GM23338 (cell line): ENCODE measurements around the gene PVR. TPM values are rescaled to one million over a fixed set of nuclear protein-coding genes. Genes with fewer than 3 reads are reported as not detected.
"Not testable (repeated sequence)": the region's sequence is repeated elsewhere in the genome, so short reads cannot be mapped to it uniquely, and the experiment has no call there.

Source experiments
- ATAC-seq: fragments of 200-7000 bp; cut with Tn5 transposase; 3 replicates; pipeline ENCODE4 v1.9.1; 2020
- DNase-seq: peaks from one replicate; pipeline ENCODE4 v3.0.0-alpha.2; 2015; ENCODE audit warnings: low spot score
- H2AFZ ChIP-seq: fragments of 200-600 bp; sonication (generic); 2 replicates; pipeline ENCODE4 v1.8.0; 2016; ENCODE audit warnings: antibody characterized with exemption, mild to moderate bottlenecking, moderate library complexity
- H3F3A ChIP-seq: fragments of 200-600 bp; sonication (generic); replicated peaks from 2 replicates; pipeline ENCODE4 v1.8.0; 2017; ENCODE audit warnings: antibody characterized with exemption, mixed run types, low read depth
- H3K27ac ChIP-seq: fragments of 200-600 bp; sonication (generic); 2 replicates; pipeline ENCODE4 v1.6.1; 2016; ENCODE audit warnings: low read depth
- H3K27me3 ChIP-seq: fragments of 200-600 bp; sonication (generic); 2 replicates; pipeline ENCODE4 v1.8.0; 2016; ENCODE audit warnings: mild to moderate bottlenecking, mixed run types, moderate library complexity; ENCODE audit not compliant: insufficient read depth
- H3K36me3 ChIP-seq: fragments of 200-600 bp; sonication (generic); 2 replicates; pipeline ENCODE4 v1.8.0; 2016; ENCODE audit warnings: mild to moderate bottlenecking; ENCODE audit not compliant: insufficient read depth
- H3K4me1 ChIP-seq: fragments of 200-600 bp; sonication (generic); 2 replicates; pipeline ENCODE4 v1.8.0; 2016; ENCODE audit warnings: mild to moderate bottlenecking, moderate library complexity; ENCODE audit not compliant: insufficient read depth
- H3K4me2 ChIP-seq: fragments of 200-600 bp; sonication (generic); 2 replicates; pipeline ENCODE4 v1.7.1; 2017; ENCODE audit warnings: mixed run types
- H3K4me3 ChIP-seq: fragments of 200-600 bp; sonication (generic); 2 replicates; pipeline ENCODE4 v1.6.1; 2016; ENCODE audit warnings: mixed run types
- H3K79me2 ChIP-seq: fragments of 200-600 bp; sonication (generic); replicated peaks from 2 replicates; pipeline ENCODE4 v1.8.0; 2017; ENCODE audit warnings: mild to moderate bottlenecking; ENCODE audit not compliant: insufficient read depth
- H3K9me2 ChIP-seq: fragments of 200-600 bp; sonication (generic); 2 replicates; pipeline ENCODE4 v1.8.0; 2017; ENCODE audit not compliant: insufficient read depth
- H4K20me1 ChIP-seq: fragments of 200-600 bp; sonication (generic); replicated peaks from 2 replicates; pipeline ENCODE4 v1.8.0; 2017; ENCODE audit warnings: mild to moderate bottlenecking; ENCODE audit not compliant: insufficient read depth
- H3K27ac Mint-ChIP-seq: 2 replicates; pipeline ENCODE4 v1.8.0; 2020; ENCODE audit warnings: inconsistent platforms, mild to moderate bottlenecking, moderate library complexity, mixed read lengths
- H3K27me3 Mint-ChIP-seq: 3 replicates; pipeline ENCODE4 v1.8.0; 2022; ENCODE audit warnings: low read depth, mild to moderate bottlenecking, moderate library complexity, mixed read lengths, inconsistent platforms; ENCODE audit not compliant: insufficient read depth, poor library complexity
- H3K36me3 Mint-ChIP-seq: 3 replicates; pipeline ENCODE4 v1.8.0; 2021; ENCODE audit warnings: low read depth, mild to moderate bottlenecking, inconsistent platforms, moderate library complexity, mixed read lengths
- H3K4me1 Mint-ChIP-seq: 3 replicates; pipeline ENCODE4 v1.8.0; 2020; ENCODE audit warnings: mild to moderate bottlenecking, inconsistent platforms, mixed read lengths
- H3K4me3 Mint-ChIP-seq: 3 replicates; pipeline ENCODE4 v1.8.0; 2021; ENCODE audit warnings: moderate library complexity, mild to moderate bottlenecking, inconsistent platforms, mixed read lengths
- H3K9me3 Mint-ChIP-seq: 3 replicates; pipeline ENCODE4 v1.8.0; 2020; ENCODE audit warnings: moderate library complexity, mild to moderate bottlenecking, inconsistent platforms, mixed read lengths
- ETS1 ChIP-seq: IDR thresholded peaks from 2 replicates; pipeline ENCODE4 v1.6.1; 2016; ENCODE audit warnings: antibody characterized with exemption
- EZH2 ChIP-seq: fragments of 200-600 bp; sonication (generic); IDR thresholded peaks from one replicate; pipeline ENCODE4 v1.8.0; 2017; ENCODE audit warnings: antibody characterized with exemption, mild to moderate bottlenecking, low read depth; ENCODE audit not compliant: unreplicated experiment
- EZH2phosphoT487 ChIP-seq: fragments of 200-600 bp; sonication (generic); IDR thresholded peaks from one replicate; pipeline ENCODE4 v1.8.1; 2018; ENCODE audit warnings: antibody characterized with exemption; ENCODE audit not compliant: unreplicated experiment
- JUNB ChIP-seq: IDR thresholded peaks from one replicate; pipeline ENCODE4 v1.6.1; 2016; ENCODE audit warnings: antibody characterized with exemption; ENCODE audit not compliant: unreplicated experiment
- NANOG ChIP-seq: IDR thresholded peaks from 2 replicates; pipeline ENCODE4 v1.6.1; 2016; ENCODE audit warnings: antibody characterized with exemption, borderline replicate concordance
- POLR2AphosphoS5 ChIP-seq: IDR thresholded peaks from 2 replicates; pipeline ENCODE4 v1.6.1; 2016; ENCODE audit warnings: antibody characterized with exemption, low read depth
- ZNF114 ChIP-seq: fragments of 250-450 bp; sonication (Bioruptor Pico); IDR thresholded peaks from 2 replicates; pipeline ENCODE4 v1.5.0; 2020; ENCODE audit warnings: mild to moderate bottlenecking, moderate library complexity
- ZNF331 ChIP-seq: fragments of 250-450 bp; sonication (Bioruptor Pico); IDR thresholded peaks from 2 replicates; pipeline ENCODE4 v1.5.0; 2020; ENCODE audit warnings: low read depth, mild to moderate bottlenecking, moderate library complexity
- polyA plus RNA-seq: library from polyadenylated mRNA; unstranded; fragments of >200 nt; fragmentation: Nextera tagmentation; extraction: Ambion mirVana; gene quantifications from 2 replicates; pipeline ENCODE4 v1.2.1, GENCODE V29; 2016
- total RNA-seq: library from RNA; depleted of rRNA; stranded (reverse); fragments of >200 nt; shearing (Covaris generic); gene quantifications from 2 replicates; pipeline ENCODE4 v1.2.3, GENCODE V29; 2014

The PVR gene
- total and polyA plus RNA-seq, 2 experiments from 2014 or later, result 4.8 to 19.0 TPM

DNA sequence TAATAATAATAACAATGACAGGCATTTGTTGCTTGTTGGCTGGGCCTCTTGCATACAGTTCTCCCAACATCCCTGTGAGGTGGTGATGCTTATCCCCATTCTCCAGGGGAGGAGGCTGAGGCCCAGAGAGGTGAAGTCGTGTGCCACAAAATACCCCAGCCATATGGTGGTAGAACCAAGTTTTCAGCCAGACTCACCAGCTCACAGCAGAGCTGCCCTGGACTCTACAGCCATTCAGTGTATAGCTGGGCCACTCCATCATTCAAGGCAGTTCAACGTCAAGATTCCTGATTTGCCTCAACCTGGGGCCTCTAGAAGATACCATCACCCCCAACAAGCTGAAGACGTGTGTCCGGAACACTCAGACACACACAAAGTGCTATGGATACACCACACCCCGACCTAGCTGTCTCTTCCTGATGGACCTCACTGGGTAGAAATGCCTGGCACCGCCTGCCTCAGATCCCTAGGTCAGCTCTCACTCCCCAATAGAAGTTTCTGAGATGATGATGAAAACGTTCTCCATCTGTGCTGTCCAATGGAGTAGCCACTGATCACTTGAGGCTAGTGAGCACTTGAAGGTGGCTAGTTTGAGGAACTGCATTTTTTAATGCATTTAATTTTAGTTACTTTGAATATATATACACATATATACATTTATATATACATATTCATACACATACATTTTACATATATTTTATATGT is 23.3 kb downstream of the PVR start (continued):
- TF ChIP-seq ZNF114 (CRISPR knock-in tag), result no peak

GRCh38 chr19:44668985-44669764 is 25.5 kb downstream of the PVR start:
- no peak for ATAC-seq

DNA sequence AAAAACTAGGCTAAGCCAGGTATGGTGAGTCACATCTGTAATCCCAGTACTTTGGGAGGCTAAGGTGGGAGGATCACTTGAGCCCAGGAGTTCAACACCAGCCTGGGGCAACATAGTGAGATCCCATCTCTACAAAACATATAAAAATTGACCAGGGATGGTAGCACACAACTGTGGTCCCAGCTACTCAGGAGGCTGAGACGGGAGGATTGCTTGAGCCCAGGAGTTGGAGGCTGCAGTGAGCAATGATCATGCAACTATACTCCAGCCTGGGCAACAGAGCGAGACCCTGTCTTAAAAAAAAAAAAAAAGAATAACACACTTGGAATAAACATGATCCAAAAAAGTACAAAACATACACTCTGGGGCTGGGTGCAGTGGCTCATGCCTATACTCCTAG is 26.3 kb downstream of the PVR start:
- DNase-seq, H3K27me3 Mint-ChIP-seq, H3K4me1 Mint-ChIP-seq, H3K4me1 ChIP-seq, H3K27ac ChIP-seq, H3K27ac Mint-ChIP-seq, H3K9me3 Mint-ChIP-seq, H3K9me2 ChIP-seq, H3K79me2 ChIP-seq, H3K36me3 Mint-ChIP-seq, H4K20me1 ChIP-seq, H2AFZ ChIP-seq, H3K4me3 Mint-ChIP-seq, H3K36me3 ChIP-seq, ATAC-seq, H3K27me3 ChIP-seq, H3F3A ChIP-seq, H3K4me2 ChIP-seq, H3K4me3 ChIP-seq: not testable (repeated sequence)

More at GRCh38 chr19:44668985-44669764, 25.5 kb downstream of the PVR start:
- no peaks in the 10 kb centered on the region for H3K36me3 ChIP-seq
- H3K27me3 ChIP-seq, result no peaks in the 10 kb centered on the region
- 0 out of 2 replicates have a peak, but pooled peaks cover 4% of the 10 kb centered on the region for H3F3A ChIP-seq
- no peaks in the 10 kb centered on the region for H3K9me2 ChIP-seq
- no peaks in the 10 kb centered on the region for H3K79me2 ChIP-seq
- Mint-ChIP-seq H3K27ac (no peak overlapping the region), H3K27me3 (no peaks in the 10 kb centered on the region), H3K4me3 (no peak overlapping the region), H3K9me3 (no peaks in the 10 kb centered on the region; the same call in 2 of the 3 replicates), H3K36me3 (no peaks in the 10 kb centered on the region), H3K4me1 (no peaks in the 10 kb centered on the region)
- H3K4me1 ChIP-seq, result 0 out of 2 replicates have a peak, but pooled peaks cover 6% of the 10 kb centered on the region
- H3K27ac ChIP-seq, result no peak overlapping the region
- no peak overlapping the region for H3K4me3 ChIP-seq
- H3K4me2 ChIP-seq, result no peak overlapping the region
- H4K20me1 ChIP-seq, result 0 out of 2 replicates have a peak, but pooled peaks cover 3% of the 10 kb centered on the region
- no peak for DNase-seq
- H2AFZ ChIP-seq, result no peak overlapping the region
- TF ChIP-seq ZNF331 (CRISPR knock-in tag), result no peak
- no peak for TF ChIP-seq ZNF114 (CRISPR knock-in tag)
- TF ChIP-seq POLR2AphosphoS5, result no peak
- no peak for TF ChIP-seq NANOG
- no peak for TF ChIP-seq ETS1
- TF ChIP-seq EZH2, result no peak
- no peak for TF ChIP-seq EZH2phosphoT487
- TF ChIP-seq JUNB, result no peak
